PC-9 (cell line): ENCODE data around the gene KAT6B.

Experiments used
- EZH2 ChIP-seq: fragments of 200-600 bp; sonication (generic); IDR thresholded peaks from 2 replicates; pipeline ENCODE4 v1.8.0; 2017; ENCODE audit warnings: antibody characterized with exemption, low read depth
- TF ChIP-seq, protein P1 (sequence below): fragments of 200-600 bp; sonication (generic); conservative IDR thresholded peaks from 2 replicates; pipeline ENCODE4 v1.6.1; 2017; ENCODE audit warnings: mixed run types, antibody characterized with exemption, mild to moderate bottlenecking, moderate library complexity

DNA sequence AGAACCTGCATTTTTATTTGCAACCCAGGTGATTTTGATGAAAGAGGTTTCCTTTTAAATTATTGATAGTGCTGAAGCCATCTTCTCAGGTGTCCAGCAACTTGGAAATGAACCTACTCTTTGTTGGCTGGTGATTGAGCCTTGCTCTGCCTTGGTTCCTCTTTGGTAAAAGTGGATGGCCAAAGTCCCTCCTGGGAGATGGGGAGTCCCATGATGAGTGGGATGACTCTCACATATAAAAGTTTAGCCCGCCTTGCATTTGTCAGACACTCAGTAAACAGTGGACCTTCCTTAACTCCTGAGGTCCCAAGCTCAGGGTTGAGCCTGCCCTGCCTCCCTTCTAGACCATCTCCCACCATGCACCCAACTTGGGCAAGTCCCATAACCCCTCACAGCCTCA lies 28.9 kb upstream of the KAT6B start:
- TF ChIP-seq, protein P1, sequence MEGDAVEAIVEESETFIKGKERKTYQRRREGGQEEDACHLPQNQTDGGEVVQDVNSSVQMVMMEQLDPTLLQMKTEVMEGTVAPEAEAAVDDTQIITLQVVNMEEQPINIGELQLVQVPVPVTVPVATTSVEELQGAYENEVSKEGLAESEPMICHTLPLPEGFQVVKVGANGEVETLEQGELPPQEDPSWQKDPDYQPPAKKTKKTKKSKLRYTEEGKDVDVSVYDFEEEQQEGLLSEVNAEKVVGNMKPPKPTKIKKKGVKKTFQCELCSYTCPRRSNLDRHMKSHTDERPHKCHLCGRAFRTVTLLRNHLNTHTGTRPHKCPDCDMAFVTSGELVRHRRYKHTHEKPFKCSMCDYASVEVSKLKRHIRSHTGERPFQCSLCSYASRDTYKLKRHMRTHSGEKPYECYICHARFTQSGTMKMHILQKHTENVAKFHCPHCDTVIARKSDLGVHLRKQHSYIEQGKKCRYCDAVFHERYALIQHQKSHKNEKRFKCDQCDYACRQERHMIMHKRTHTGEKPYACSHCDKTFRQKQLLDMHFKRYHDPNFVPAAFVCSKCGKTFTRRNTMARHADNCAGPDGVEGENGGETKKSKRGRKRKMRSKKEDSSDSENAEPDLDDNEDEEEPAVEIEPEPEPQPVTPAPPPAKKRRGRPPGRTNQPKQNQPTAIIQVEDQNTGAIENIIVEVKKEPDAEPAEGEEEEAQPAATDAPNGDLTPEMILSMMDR = no peak
- TF ChIP-seq EZH2 = no peak
